Measurements from ENCODE around the gene SH3BP1.
"Not testable (repeated sequence)": the region's sequence is repeated elsewhere in the genome, so short reads cannot be mapped to it uniquely, and the experiment has no call there.

Gene SH3BP1

GRCh38 chr22:37633625-37634416 lies 5.6 kb upstream of the SH3BP1 start:
- no peak for DNase-seq (ENCODE audit: low read depth)

GRCh38 chr22:37634417-37634924 lies 5.0 kb upstream of the SH3BP1 start:
- no peak for DNase-seq (ENCODE audit: low read depth)

GRCh38 chr22:37635157-37635556 lies 4.3 kb upstream of the SH3BP1 start:
- DNase-seq (ENCODE audit: low read depth) = no peak

GRCh38 chr22:37636186-37636948 lies 3.1 kb upstream of the SH3BP1 start:
- DNase-seq (ENCODE audit: low read depth) = no peak

GRCh38 chr22:37636949-37637273 lies 2.6 kb upstream of the SH3BP1 start:
- DNase-seq (ENCODE audit: low read depth) = no peak

- DNase-seq (ENCODE audit: low read depth) = no peak
Observed at GRCh38 chr22:37638391-37639069, 939 bp upstream of the SH3BP1 start.

- DNase-seq (ENCODE audit: low read depth) = no peak
Observed at GRCh38 chr22:37639771-37640590, 512 bp downstream of the SH3BP1 start.

GRCh38 chr22:37640591-37641560 lies 1.4 kb downstream of the SH3BP1 start:
- no peak for DNase-seq (ENCODE audit: low read depth)

GRCh38 chr22:37641561-37641949 lies 2.1 kb downstream of the SH3BP1 start:
- DNase-seq (ENCODE audit: low read depth) = no peak

- peak; percentile 82 for DNase-seq (ENCODE audit: low read depth)
Observed at GRCh38 chr22:37643225-37643847, 3.9 kb downstream of the SH3BP1 start.

GRCh38 chr22:37647317-37647716 lies 7.8 kb downstream of the SH3BP1 start:
- DNase-seq (ENCODE audit: low read depth) = no peak

- DNase-seq (ENCODE audit: low read depth) = no peak
Observed at GRCh38 chr22:37647928-37648327, 8.5 kb downstream of the SH3BP1 start.

- no peak for DNase-seq (ENCODE audit: low read depth)
Observed at GRCh38 chr22:37650463-37651136, 11.1 kb downstream of the SH3BP1 start.

- no peak for DNase-seq (ENCODE audit: low read depth)
Observed at GRCh38 chr22:37654563-37655251, 15.2 kb downstream of the SH3BP1 start.

- DNase-seq (ENCODE audit: low read depth) = no peak
Observed at GRCh38 chr22:37655252-37655563, 15.7 kb downstream of the SH3BP1 start.

GRCh38 chr22:37656583-37656982 lies 17.1 kb downstream of the SH3BP1 start:
- DNase-seq (ENCODE audit: low read depth) = not testable (repeated sequence)

GRCh38 chr22:37657590-37658132 lies 18.2 kb downstream of the SH3BP1 start:
- DNase-seq (ENCODE audit: low read depth) = no peak

GRCh38 chr22:37658133-37659065 lies 18.9 kb downstream of the SH3BP1 start, which contains the start of gene PDXP:
Gene PDXP (plus strand): TSS chr22:37658723. CDS start chr22:37658783, 60 bp downstream.
- peak; percentile 96 for DNase-seq (ENCODE audit: low read depth)
